ENCODE measurements around the gene FSTL5. TPM values are rescaled to one million over a fixed set of nuclear protein-coding genes. Genes with fewer than 3 reads are reported as not detected.

The FSTL5 gene
- total RNA-seq, 1 experiment from 2014 or later, result 29.4 TPM

DNA sequence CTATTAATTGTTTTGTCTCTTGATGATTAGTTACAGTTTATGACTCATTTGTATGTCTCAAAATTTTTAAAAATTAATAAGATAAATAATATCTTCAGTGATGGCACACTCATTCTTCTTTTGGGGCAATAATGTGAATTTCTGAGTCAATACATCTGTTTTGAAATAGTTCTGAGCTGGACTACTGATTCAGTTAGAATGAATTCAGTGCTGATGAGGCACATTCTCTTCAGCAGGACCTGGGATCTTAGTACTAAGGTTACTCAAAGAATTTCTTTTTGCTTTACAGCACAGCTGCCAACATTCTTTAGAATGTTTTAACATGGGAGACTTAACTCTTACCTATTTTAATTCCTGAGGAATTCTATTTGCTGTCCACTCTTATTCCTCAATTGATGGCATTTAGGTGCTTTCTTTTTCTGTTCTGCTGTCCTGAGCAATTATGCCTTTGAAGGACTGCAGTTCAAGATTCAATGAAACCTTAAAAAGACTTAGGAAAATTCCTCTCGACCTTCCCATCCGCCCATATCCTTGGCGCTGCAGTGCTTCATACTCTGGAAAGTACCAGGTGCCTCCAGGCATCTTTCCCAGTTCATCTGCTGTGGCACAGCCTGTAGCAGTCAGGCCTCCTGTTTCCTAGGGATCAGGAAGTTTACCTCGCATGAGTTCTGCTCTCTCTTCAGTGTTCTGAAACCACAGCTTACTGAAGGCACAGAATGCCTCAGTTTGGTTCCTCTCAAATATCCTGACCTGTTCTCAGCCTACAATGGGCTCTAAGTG lies 213.7 kb downstream of the FSTL5 start:
- Histone ChIP-seq H3K4me1 (replicated peaks; ENCODE audit: insufficient read depth) (no peaks in the 10 kb centered on the region), H3K27me3 (ENCODE audit: insufficient read depth, low read depth) (no peaks in the 10 kb centered on the region), H3K36me3 (ENCODE audit: low read depth) (no peaks in the 10 kb centered on the region), H3F3A (ENCODE audit: insufficient read depth, low read depth) (no peaks in the 10 kb centered on the region), H3K4me3 (no peak overlapping the region), H3K27ac (no peak overlapping the region), H4K20me1 (ENCODE audit: insufficient read depth) (no peaks in the 10 kb centered on the region), H3K9me2 (ENCODE audit: insufficient read depth) (no peaks in the 10 kb centered on the region), H3K79me2 (ENCODE audit: low read depth) (no peaks in the 10 kb centered on the region), H3K9me3 (ENCODE audit: insufficient read depth, low read depth) (no peaks in the 10 kb centered on the region), H2AFZ (no peak overlapping the region), H3K4me2 (no peak overlapping the region)
- BruUV-seq (replicated peaks), result no TSS peak
- DNase-seq, result no peak
- intact Hi-C loops (cut with micrococcal nuclease; ENCODE audit: unreplicated experiment), result loop anchor here (10.0 kb wide), 1 partner anchor 695 kb away; no protein-coding TSS in a partner anchor
- TF ChIP-seq EZH2 (IDR thresholded peaks at IDR 0.05; ENCODE audit: low read depth), result no peak
- TF ChIP-seq, protein P1, sequence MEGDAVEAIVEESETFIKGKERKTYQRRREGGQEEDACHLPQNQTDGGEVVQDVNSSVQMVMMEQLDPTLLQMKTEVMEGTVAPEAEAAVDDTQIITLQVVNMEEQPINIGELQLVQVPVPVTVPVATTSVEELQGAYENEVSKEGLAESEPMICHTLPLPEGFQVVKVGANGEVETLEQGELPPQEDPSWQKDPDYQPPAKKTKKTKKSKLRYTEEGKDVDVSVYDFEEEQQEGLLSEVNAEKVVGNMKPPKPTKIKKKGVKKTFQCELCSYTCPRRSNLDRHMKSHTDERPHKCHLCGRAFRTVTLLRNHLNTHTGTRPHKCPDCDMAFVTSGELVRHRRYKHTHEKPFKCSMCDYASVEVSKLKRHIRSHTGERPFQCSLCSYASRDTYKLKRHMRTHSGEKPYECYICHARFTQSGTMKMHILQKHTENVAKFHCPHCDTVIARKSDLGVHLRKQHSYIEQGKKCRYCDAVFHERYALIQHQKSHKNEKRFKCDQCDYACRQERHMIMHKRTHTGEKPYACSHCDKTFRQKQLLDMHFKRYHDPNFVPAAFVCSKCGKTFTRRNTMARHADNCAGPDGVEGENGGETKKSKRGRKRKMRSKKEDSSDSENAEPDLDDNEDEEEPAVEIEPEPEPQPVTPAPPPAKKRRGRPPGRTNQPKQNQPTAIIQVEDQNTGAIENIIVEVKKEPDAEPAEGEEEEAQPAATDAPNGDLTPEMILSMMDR (conservative IDR thresholded peaks at IDR 0.05), result no peak
- POLR2A ChIA-PET (ENCODE audit: unreplicated experiment), result no interaction called here
- CTCF ChIA-PET, result no interaction called here

DNA sequence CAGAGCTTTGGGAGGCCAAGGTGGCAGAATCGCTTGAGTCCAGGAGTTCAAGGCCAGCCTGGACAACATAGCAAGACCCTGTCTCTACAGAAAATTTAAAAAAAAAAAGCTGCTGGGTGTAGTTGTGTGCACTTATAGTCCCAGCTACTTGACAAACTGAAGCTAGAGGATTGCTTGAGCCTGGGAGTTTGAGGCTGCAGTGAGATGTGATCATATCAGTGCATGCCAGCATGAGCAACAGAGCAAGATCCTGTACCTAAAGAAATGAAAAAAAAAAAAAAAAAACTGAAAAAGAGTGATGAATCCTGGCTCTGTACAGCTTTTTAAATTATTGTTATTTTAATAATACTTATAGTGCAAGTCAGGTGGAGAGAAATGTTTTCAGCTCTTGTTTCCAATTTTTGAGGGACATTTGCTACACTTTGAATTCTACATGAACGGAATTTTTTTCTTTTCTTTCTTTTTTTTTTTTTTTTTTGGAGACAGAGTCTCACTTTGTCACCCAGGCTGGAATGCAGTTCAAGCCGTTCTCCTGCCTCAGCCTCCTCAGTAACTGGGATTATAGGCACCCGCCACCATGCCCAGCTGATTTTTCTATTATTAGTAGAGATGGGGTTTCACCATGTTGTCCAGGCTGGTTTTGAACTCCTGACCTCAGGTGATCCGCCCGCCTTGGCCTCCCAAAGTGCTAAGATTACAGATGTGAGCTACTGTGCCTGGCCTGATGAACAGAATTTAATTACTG lies 215.6 kb downstream of the FSTL5 start:
- CTCF ChIA-PET, result no interaction called here
- BruUV-seq (replicated peaks), result no TSS peak
- Histone ChIP-seq H3K4me3 (no peak overlapping the region), H2AFZ (no peak overlapping the region), H3K4me1 (replicated peaks; ENCODE audit: insufficient read depth) (no peaks in the 10 kb centered on the region), H3K9me3 (ENCODE audit: insufficient read depth, low read depth) (no peaks in the 10 kb centered on the region), H3K36me3 (ENCODE audit: low read depth) (no peaks in the 10 kb centered on the region), H4K20me1 (ENCODE audit: insufficient read depth) (no peaks in the 10 kb centered on the region), H3K79me2 (ENCODE audit: low read depth) (no peaks in the 10 kb centered on the region), H3K9me2 (ENCODE audit: insufficient read depth) (no peaks in the 10 kb centered on the region), H3K27me3 (ENCODE audit: insufficient read depth, low read depth) (no peaks in the 10 kb centered on the region), H3F3A (ENCODE audit: insufficient read depth, low read depth) (no peaks in the 10 kb centered on the region), H3K4me2 (no peak overlapping the region), H3K27ac (no peak overlapping the region)
- intact Hi-C loops (cut with micrococcal nuclease; ENCODE audit: unreplicated experiment), result no loop called here
- POLR2A ChIA-PET (ENCODE audit: unreplicated experiment), result no interaction called here
- no peak for TF ChIP-seq EZH2 (IDR thresholded peaks at IDR 0.05; ENCODE audit: low read depth)
- TF ChIP-seq, protein P1 (conservative IDR thresholded peaks at IDR 0.05), result no peak
- no peak for DNase-seq

DNA sequence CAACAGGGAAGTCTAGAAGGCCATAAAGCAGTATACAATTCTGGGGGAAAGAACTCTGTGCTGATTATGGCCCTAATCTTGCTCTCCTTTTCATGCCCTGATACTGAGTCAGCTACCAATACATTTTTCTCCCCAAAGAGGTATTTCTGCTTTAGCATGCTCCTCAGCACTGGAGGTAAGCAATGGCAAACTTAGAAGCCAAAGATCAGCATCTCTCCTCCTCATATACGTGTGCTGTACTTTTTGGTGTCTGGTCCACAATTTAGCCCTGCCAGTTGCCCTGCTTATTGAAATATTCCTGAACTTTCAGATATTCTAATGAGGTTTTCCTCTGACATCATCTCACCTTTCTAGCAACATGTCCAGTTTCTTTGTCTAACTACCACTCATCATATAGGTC lies 226.2 kb downstream of the FSTL5 start:
- intact Hi-C loops (cut with micrococcal nuclease; ENCODE audit: unreplicated experiment), result no loop called here
- Histone ChIP-seq H3K27ac (peak overlapping the region; percentile 33), H3F3A (ENCODE audit: insufficient read depth, low read depth) (peaks cover 9% of the 10 kb centered on the region; the same call in 1 of the 2 replicates), H3K4me2 (no peak overlapping the region), H3K27me3 (ENCODE audit: insufficient read depth, low read depth) (no peaks in the 10 kb centered on the region), H2AFZ (no peak overlapping the region), H3K79me2 (ENCODE audit: low read depth) (no peaks in the 10 kb centered on the region), H3K9me2 (ENCODE audit: insufficient read depth) (no peaks in the 10 kb centered on the region), H3K36me3 (ENCODE audit: low read depth) (no peaks in the 10 kb centered on the region), H4K20me1 (ENCODE audit: insufficient read depth) (no peaks in the 10 kb centered on the region), H3K4me1 (replicated peaks; ENCODE audit: insufficient read depth) (peaks cover 17% of the 10 kb centered on the region), H3K4me3 (no peak overlapping the region), H3K9me3 (ENCODE audit: insufficient read depth, low read depth) (peaks cover 9% of the 10 kb centered on the region; the same call in 1 of the 2 replicates)
- TF ChIP-seq EZH2 (IDR thresholded peaks at IDR 0.05; ENCODE audit: low read depth), result no peak
- TF ChIP-seq, protein P1 (conservative IDR thresholded peaks at IDR 0.05), result no peak
- no peak for DNase-seq
- POLR2A ChIA-PET (ENCODE audit: unreplicated experiment), result no interaction called here
- BruUV-seq (replicated peaks), result no TSS peak
- CTCF ChIA-PET, result interaction anchor here (0.6 kb wide), 1 partner anchor 22 kb away, joined by 8 read pairs; no protein-coding TSS in a partner anchor
